ENCODE results near the gene ERGIC1. TPM values are rescaled to one million over a fixed set of nuclear protein-coding genes. Genes with fewer than 3 reads are reported as not detected.

The ERGIC1 gene
- total and polyA plus RNA-seq, 10 of the 15 experiments (the other 5 are each of a cell fraction or from before 2014, with no cell fraction given) = 8.8 to 104 (median 76.3) TPM

- H3K4me1 ChIP-seq (ENCODE audit: control insufficient read depth, insufficient read depth, low read length) = peaks cover 3% of the 10 kb centered on the region
- no TSS peak for BruUV-seq (replicated peaks)
- in situ Hi-C loops (cut with MboI) = no loop called here
- 0 out of 2 replicates have a peak overlapping the region, but pooled peaks have one; percentile 30 for H3K4me2 ChIP-seq (ENCODE audit: control insufficient read depth, insufficient read depth)
- H3K9me3 ChIP-seq (replicated peaks; ENCODE audit: control insufficient read depth, insufficient read depth, low read length) = no peaks in the 10 kb centered on the region
- DNase-seq (ENCODE audit: low read depth, low spot score) (no peak), ATAC-seq (no peak), FAIRE-seq (no peak)
- ChIA-PET RAD21 (ENCODE audit: unreplicated experiment) (no interaction called here), CTCF (interaction anchor here (0.6 to 1.5 kb wide), 3 partner anchors 9 to 697 kb away, joined by 3 read pairs; no protein-coding TSS in a partner anchor), POLR2A (interaction anchor here (1.3 kb wide), 1 partner anchor 39 kb away, joined by 3 read pairs; no protein-coding TSS in a partner anchor), SMC1A (ENCODE audit: uncharacterized antibody, unreplicated experiment) (interaction anchor here (1.6 kb wide), 1 partner anchor 33 kb away, joined by 6 read pairs; no protein-coding TSS in a partner anchor)
- 57% methylated on average over 8 of the region's 8 CpGs for WGBS (ENCODE audit: insufficient coverage, insufficient replicate concordance, low lambda C conversion rate, missing lambda C conversion rate)
- no peak for TF ChIP-seq PAX8 (IDR thresholded peaks at IDR 0.05)
- TF ChIP-seq SRF (IDR thresholded peaks at IDR 0.05; ENCODE audit: low read depth in 2 of 2, low read length in 2 of 2) = no peak
- TF ChIP-seq E2F8 (IDR thresholded peaks at IDR 0.05; ENCODE audit: low read depth, partially characterized antibody) = no peak
- no peak for TF ChIP-seq JUNB (IDR thresholded peaks at IDR 0.05)
- no peak for TF ChIP-seq CHD4 (IDR thresholded peaks at IDR 0.05)
- no peak for TF ChIP-seq ZNF622 (IDR thresholded peaks at IDR 0.05)
- no peak for TF ChIP-seq RB1 (IDR thresholded peaks at IDR 0.05; ENCODE audit: borderline replicate concordance)
- no peak for TF ChIP-seq SREBF1 (IDR thresholded peaks at IDR 0.05; ENCODE audit: low read length)
- TF ChIP-seq ZNF687 (IDR thresholded peaks at IDR 0.05) = no peak
- no peak for TF ChIP-seq CBX3 (IDR thresholded peaks at IDR 0.05; ENCODE audit: borderline replicate concordance, low read depth)
- no peak for TF ChIP-seq ELK1 (IDR thresholded peaks at IDR 0.05; ENCODE audit: low read depth, low read length)
- no peak for TF ChIP-seq ZNF384 (IDR thresholded peaks at IDR 0.05; ENCODE audit: borderline replicate concordance, low read depth, low read length)
- no peak for TF ChIP-seq FOS (IDR thresholded peaks at IDR 0.05; ENCODE audit: borderline replicate concordance, extremely low read depth, insufficient read length)
- no peak for TF ChIP-seq KAT2A (conservative IDR thresholded peaks at IDR 0.05; ENCODE audit: control insufficient read depth, low read depth, low read length)
- TF ChIP-seq EED (IDR thresholded peaks at IDR 0.05; ENCODE audit: low read depth) = no peak
- no peak for TF ChIP-seq LARP7 (IDR thresholded peaks at IDR 0.05)
- H3K27ac ChIP-seq (ENCODE audit: control insufficient read depth, insufficient read depth) = no peak overlapping the region
- peaks cover 3% of the 10 kb centered on the region; the same call in 1 of the 2 replicates for H4K20me1 ChIP-seq (ENCODE audit: control insufficient read depth, insufficient read depth)
- no peak overlapping the region for H2AFZ ChIP-seq (ENCODE audit: control insufficient read depth, low read depth, low read length)
- H3K27me3 ChIP-seq (replicated peaks in 1 of 2; ENCODE audit: control insufficient read depth in 2 of 2, insufficient read depth in 2 of 2, low read length in 1 of 2) = no peaks in the 10 kb centered on the region
- H3K36me3 ChIP-seq (ENCODE audit: control insufficient read depth in 2 of 2, insufficient read depth in 2 of 2, low read length in 1 of 2) = peaks cover 0 to 4% of the 10 kb centered on the region in 2 experiments; a peak in 1 of 4 replicates
- intact Hi-C loops (cut with micrococcal nuclease; ENCODE audit: unreplicated experiment) = no loop called here
- peaks cover 7% of the 10 kb centered on the region for H3K79me2 ChIP-seq (ENCODE audit: control insufficient read depth, insufficient read depth, low read length)
- no peak overlapping the region for H3K4me3 ChIP-seq
- no peak overlapping the region for H3K9ac ChIP-seq (ENCODE audit: control insufficient read depth, insufficient read depth, low read length)
Measured at GRCh38 chr5:172874647-172875504, 40.8 kb downstream of the ERGIC1 start.
